Mononuclear cell (primary cell): Measurements from ENCODE around the gene PTTG2. TPM values are rescaled to one million over a fixed set of nuclear protein-coding genes. Genes with fewer than 3 reads are reported as not detected.

Experiments
- H3K27me3 ChIP-seq: 2 replicates; pipeline ENCODE4 v1.6.0; 2011; ENCODE audit warnings: low read length, control low read depth; ENCODE audit not compliant: insufficient read depth
- H3K4me1 ChIP-seq: 2 replicates; pipeline ENCODE4 v1.5.1; 2011; ENCODE audit warnings: mild to moderate bottlenecking, low read length, control low read depth; ENCODE audit not compliant: insufficient read depth
- H3K4me3 ChIP-seq: 2 replicates; pipeline ENCODE4 v1.5.1; 2011; ENCODE audit warnings: mild to moderate bottlenecking, low read length, moderate library complexity
- H3K9me3 ChIP-seq: 2 replicates; pipeline ENCODE4 v1.5.1; 2011; ENCODE audit warnings: low read depth, mild to moderate bottlenecking, control low read depth, low read length
- total RNA-seq: library from RNA; depleted of rRNA; stranded (reverse); fragments of >200 nt; gene quantifications from one replicate; pipeline ENCODE4 v1.2.3, GENCODE V29; 2012

Gene PTTG2
- total RNA-seq, 1 donor = 2.3 TPM

DNA sequence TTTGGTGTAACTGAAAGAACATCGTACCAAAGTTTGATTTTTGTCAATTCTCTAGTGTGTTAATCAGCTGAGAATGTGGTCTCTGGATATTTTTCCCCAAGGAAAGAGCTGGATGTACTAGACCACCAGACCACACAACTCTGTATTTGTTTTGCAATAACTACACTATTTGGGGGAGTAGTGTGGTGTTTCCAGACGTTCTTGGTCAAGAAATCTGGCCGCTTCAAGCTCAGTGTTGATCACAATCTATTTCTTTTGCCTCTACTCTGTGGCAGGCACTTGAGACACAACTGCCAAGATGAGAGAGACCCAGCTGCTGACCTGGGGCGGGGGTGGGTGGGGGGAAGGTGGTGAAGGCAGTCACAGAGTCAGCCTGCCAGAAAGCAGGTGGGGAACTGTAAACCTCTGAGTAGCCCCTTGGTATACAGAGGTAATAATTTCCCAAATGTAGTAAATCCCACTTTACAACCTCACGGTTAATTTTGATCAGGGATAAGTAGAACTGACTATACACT, 30.6 kb downstream of the PTTG2 start:
- Histone ChIP-seq H3K4me1 (peaks cover 75% of the 10 kb centered on the region), H3K4me3 (no peak overlapping the region), H3K27me3 (no peaks in the 10 kb centered on the region), H3K9me3 (no peaks in the 10 kb centered on the region)

DNA sequence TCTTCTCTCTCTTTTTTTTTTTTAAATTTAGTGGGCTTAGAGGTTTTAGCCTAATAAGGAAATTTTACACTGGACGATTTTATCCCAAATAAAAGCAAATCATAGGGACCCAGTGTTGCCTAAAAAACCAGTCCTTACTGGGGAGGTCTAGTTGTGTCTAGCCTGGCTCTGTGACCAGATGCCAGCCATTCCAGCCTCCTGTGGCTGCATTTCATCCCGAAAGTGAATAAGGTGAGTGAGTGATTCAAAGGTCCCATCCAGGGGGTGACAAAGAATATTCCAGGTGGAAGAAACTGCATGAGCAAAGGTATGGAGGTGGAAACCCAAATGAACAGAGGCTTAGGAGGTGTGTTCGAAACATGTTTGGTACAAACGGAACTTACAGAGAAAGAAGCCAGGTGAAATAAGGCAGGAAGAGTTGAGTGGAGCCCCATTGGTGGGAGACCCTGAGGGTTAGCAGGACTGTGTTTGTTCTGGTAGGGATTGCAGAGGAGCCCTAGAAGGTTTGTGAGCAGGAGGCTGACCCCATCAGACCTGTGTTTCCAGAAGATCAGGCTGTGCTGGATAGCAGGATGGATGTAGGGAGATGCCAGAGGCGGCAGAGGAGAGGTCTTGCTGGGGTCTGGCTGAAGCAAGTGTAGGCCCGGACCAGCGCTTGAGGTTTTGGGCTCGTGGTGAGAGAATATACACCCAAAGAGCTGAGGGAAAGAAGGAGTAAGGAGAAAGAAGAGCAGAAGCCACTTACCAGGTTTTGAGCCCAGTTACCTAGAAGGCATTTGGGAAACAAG, 31.6 kb downstream of the PTTG2 start:
- no peaks in the 10 kb centered on the region for H3K9me3 ChIP-seq
- H3K4me1 ChIP-seq = peaks cover 66% of the 10 kb centered on the region
- no peaks in the 10 kb centered on the region for H3K27me3 ChIP-seq
- no peak overlapping the region for H3K4me3 ChIP-seq

- H3K4me3 ChIP-seq = no peak overlapping the region
- H3K4me1 ChIP-seq = peaks cover 51% of the 10 kb centered on the region
- no peaks in the 10 kb centered on the region for H3K27me3 ChIP-seq
- no peaks in the 10 kb centered on the region for H3K9me3 ChIP-seq
Observed at GRCh38 chr4:37993806-37994205, 33.6 kb downstream of the PTTG2 start.

- no peaks in the 10 kb centered on the region for H3K27me3 ChIP-seq
- H3K9me3 ChIP-seq = no peaks in the 10 kb centered on the region
- H3K4me3 ChIP-seq = no peak overlapping the region
- H3K4me1 ChIP-seq = peaks cover 43% of the 10 kb centered on the region
Observed at GRCh38 chr4:37994569-37994968, 34.4 kb downstream of the PTTG2 start.

GRCh38 chr4:37995299-37995821, 35.2 kb downstream of the PTTG2 start:
- H3K9me3 ChIP-seq = no peaks in the 10 kb centered on the region
- peaks cover 36% of the 10 kb centered on the region for H3K4me1 ChIP-seq
- H3K4me3 ChIP-seq = no peak overlapping the region
- H3K27me3 ChIP-seq = no peaks in the 10 kb centered on the region

DNA sequence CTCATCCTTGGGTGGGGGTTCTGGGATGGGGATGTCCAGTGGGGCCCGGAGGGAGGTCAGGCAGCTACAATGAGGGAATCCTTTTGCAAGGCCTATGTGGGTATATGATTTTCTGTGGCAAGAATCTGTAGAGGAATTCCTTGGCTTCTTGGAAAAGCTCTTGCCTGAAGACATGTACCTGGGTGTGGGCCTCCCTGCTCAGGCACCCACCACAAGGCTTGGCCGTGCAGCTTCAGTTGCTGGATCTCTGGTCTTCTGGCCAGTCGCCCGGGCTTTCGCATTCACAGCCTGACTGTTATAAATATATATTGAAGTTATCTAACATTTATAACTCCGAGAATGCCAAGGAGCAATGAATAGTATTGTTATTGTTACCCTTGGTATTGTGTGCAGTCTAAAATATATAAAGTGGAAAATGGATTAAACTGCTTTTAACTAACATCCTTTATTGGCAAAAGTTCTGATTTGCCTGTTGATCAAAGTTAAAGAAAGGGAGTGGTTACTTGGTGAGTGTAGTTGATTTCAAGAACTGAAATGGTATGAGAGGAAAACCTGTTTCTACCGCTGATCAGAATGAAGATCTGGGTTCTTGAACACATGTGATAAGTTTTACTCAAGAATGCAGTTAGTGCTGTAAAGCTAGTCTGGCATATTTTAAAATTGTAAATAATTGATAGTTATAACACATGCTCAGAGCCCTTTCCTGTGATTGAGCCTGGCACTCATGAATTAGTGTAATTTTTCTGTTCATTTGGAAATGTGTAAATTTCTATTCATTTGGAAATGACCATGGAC, 36.0 kb downstream of the PTTG2 start:
- Histone ChIP-seq H3K27me3 (no peaks in the 10 kb centered on the region), H3K9me3 (no peaks in the 10 kb centered on the region), H3K4me1 (peaks cover 27% of the 10 kb centered on the region), H3K4me3 (no peak overlapping the region)

GRCh38 chr4:37998226-37998625, 38.0 kb downstream of the PTTG2 start:
- H3K27me3 ChIP-seq = no peaks in the 10 kb centered on the region
- no peaks in the 10 kb centered on the region for H3K9me3 ChIP-seq
- peaks cover 25% of the 10 kb centered on the region for H3K4me1 ChIP-seq
- no peak overlapping the region for H3K4me3 ChIP-seq

GRCh38 chr4:37999000-37999716, 39.0 kb downstream of the PTTG2 start:
- Histone ChIP-seq H3K4me3 (no peak overlapping the region), H3K27me3 (no peaks in the 10 kb centered on the region), H3K4me1 (peaks cover 28% of the 10 kb centered on the region), H3K9me3 (no peaks in the 10 kb centered on the region)

GRCh38 chr4:37999965-38000364, 39.8 kb downstream of the PTTG2 start:
- no peaks in the 10 kb centered on the region for H3K27me3 ChIP-seq

GRCh38 chr4:38001927-38002326, 41.7 kb downstream of the PTTG2 start:
- H3K4me1 ChIP-seq = peaks cover 26% of the 10 kb centered on the region
- H3K27me3 ChIP-seq = no peaks in the 10 kb centered on the region
- H3K9me3 ChIP-seq = no peaks in the 10 kb centered on the region
- no peak overlapping the region for H3K4me3 ChIP-seq

More at GRCh38 chr4:37999965-38000364, 39.8 kb downstream of the PTTG2 start:
- H3K4me1 ChIP-seq = peaks cover 24% of the 10 kb centered on the region
- H3K4me3 ChIP-seq = no peak overlapping the region
- H3K9me3 ChIP-seq = no peaks in the 10 kb centered on the region

GRCh38 chr4:38002451-38003071, 42.4 kb downstream of the PTTG2 start:
- Histone ChIP-seq H3K4me1 (peaks cover 26% of the 10 kb centered on the region), H3K27me3 (no peaks in the 10 kb centered on the region)

GRCh38 chr4:38003102-38003501, 42.9 kb downstream of the PTTG2 start:
- peaks cover 26% of the 10 kb centered on the region for H3K4me1 ChIP-seq
- H3K4me3 ChIP-seq = no peak overlapping the region
- H3K27me3 ChIP-seq = no peaks in the 10 kb centered on the region
- H3K9me3 ChIP-seq = no peaks in the 10 kb centered on the region

More at GRCh38 chr4:38002451-38003071, 42.4 kb downstream of the PTTG2 start:
- H3K9me3 ChIP-seq = no peaks in the 10 kb centered on the region
- no peak overlapping the region for H3K4me3 ChIP-seq

DNA sequence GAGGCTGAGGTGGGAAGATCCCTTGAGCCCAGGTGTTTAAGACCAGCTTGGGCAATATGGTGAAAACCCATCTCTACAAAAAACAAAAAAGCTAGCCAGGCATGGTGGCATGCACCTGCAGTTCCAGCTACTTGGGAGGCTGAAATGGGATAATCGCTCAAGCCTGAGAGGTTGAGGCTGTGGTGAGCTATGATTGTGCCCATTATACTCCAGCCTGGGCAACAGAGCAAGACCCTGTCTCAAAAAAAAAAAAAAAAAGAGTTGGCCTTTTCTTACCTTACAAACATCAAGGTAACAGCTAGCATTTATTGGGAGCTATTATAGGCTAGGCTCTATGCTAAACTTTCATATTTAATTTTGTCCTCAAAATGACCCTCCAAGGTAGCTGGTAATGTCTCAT, 43.4 kb downstream of the PTTG2 start:
- Histone ChIP-seq H3K9me3 (no peaks in the 10 kb centered on the region), H3K27me3 (no peaks in the 10 kb centered on the region), H3K4me1 (peaks cover 26% of the 10 kb centered on the region), H3K4me3 (no peak overlapping the region)

DNA sequence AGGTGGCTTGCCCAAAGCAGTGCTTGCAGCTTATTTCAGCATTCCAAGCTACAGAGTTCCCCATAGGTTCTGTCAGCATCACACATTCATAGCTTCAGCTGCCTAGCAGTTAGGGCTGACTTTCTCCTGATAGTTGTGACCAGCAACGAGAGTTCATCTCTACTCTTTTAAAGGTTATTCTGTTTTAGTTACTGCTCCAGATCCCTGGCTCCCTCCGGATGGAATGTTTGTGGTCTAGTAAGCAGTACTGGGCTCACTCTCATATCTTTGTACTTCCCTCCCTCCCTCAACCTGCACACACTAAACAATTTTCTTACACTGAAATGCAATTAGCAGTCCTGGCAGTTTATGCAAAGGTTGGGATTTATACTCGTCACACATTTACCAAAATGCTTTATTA, 43.9 kb downstream of the PTTG2 start:
- Histone ChIP-seq H3K27me3 (no peaks in the 10 kb centered on the region), H3K9me3 (no peaks in the 10 kb centered on the region), H3K4me1 (peaks cover 26% of the 10 kb centered on the region), H3K4me3 (no peak overlapping the region)
